ENCODE data around the gene FRA10AC1. TPM values are rescaled to one million over a fixed set of nuclear protein-coding genes. Genes with fewer than 3 reads are reported as not detected.

The FRA10AC1 gene
- total and polyA plus RNA-seq, 2 donors (not counting 1 experiment from before 2014, with no cell fraction given): 5.0 to 29.7 TPM

DNA sequence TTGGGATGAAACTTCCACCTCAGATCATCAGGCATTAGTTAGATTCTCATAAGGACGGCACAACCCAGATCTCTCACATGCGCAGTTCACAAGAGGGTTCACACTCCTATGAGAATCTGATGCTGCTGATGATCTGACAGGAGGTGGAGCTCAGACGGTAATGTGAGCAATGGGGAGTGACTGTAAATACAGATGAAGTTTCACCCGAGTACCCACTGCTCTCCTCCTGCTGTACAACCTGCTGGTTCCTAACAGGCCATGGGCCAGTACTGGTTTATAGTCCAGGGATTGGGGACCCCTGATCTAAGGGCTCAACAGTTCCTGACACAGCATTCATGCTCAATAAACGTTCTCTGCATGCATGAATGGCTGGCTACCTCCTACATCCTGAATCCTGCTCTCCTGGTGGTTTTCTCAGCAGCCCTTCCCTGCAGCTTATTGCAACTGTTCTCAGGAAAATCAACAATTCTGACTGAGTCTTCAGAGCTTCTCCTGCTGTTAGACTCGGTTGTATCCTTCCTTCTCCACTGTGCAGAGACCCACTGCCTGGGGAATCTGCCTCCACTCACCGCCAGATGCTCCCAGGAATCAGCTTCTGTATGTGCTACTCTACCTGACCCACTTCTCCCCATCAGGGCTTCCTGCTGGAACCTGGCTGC is 72.6 kb downstream of the FRA10AC1 start:
- ATAC-seq (ENCODE audit: low read depth) (no peak), DNase-seq (no peak)
- no peaks in the 10 kb centered on the region for H3K9me3 ChIP-seq (ENCODE audit: control extremely low read depth in 1 of 3, control insufficient read depth in 2 of 3, insufficient read depth in 1 of 3, low read length in 2 of 3)
- POLR2A ChIA-PET: no interaction called here
- CTCF ChIA-PET: no interaction called here
- 90% methylated on average over 6 of the region's 7 CpGs for WGBS (ENCODE audit: insufficient coverage)
- no peak overlapping the region for H3K9ac ChIP-seq (ENCODE audit: low read length)
- no peak overlapping the region for H3K4me2 ChIP-seq (replicated peaks; ENCODE audit: low read depth, low read length, poor library complexity, severe bottlenecking)
- Mint-ChIP-seq H3K4me3 (no peak overlapping the region), H3K9me3 (ENCODE audit: insufficient read depth) (no peaks in the 10 kb centered on the region), H3K27ac (no peak overlapping the region), H3K4me1 (no peaks in the 10 kb centered on the region), H3K27me3 (peaks cover 35% of the 10 kb centered on the region)
- no peak for TF ChIP-seq EZH2 (IDR thresholded peaks at IDR 0.05; ENCODE audit: borderline replicate concordance, insufficient read depth, low read depth, low read length, poor library complexity, severe bottlenecking)
- TF ChIP-seq, protein P1, sequence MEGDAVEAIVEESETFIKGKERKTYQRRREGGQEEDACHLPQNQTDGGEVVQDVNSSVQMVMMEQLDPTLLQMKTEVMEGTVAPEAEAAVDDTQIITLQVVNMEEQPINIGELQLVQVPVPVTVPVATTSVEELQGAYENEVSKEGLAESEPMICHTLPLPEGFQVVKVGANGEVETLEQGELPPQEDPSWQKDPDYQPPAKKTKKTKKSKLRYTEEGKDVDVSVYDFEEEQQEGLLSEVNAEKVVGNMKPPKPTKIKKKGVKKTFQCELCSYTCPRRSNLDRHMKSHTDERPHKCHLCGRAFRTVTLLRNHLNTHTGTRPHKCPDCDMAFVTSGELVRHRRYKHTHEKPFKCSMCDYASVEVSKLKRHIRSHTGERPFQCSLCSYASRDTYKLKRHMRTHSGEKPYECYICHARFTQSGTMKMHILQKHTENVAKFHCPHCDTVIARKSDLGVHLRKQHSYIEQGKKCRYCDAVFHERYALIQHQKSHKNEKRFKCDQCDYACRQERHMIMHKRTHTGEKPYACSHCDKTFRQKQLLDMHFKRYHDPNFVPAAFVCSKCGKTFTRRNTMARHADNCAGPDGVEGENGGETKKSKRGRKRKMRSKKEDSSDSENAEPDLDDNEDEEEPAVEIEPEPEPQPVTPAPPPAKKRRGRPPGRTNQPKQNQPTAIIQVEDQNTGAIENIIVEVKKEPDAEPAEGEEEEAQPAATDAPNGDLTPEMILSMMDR (IDR thresholded peaks at IDR 0.05): no peak
- H3K4me3 ChIP-seq (ENCODE audit: control extremely low read depth in 1 of 5, extremely low read depth in 1 of 5, insufficient read depth in 1 of 5, low read depth in 2 of 5, low read length in 4 of 5): no peak overlapping the region
- peaks cover 0 to 3% (median 1%) of the 10 kb centered on the region in 4 experiments for H3K27me3 ChIP-seq (replicated peaks in 1 of 4; ENCODE audit: control extremely low read depth in 1 of 4, control insufficient read depth in 3 of 4, insufficient read depth in 4 of 4, low read length in 3 of 4)
- no peaks in the 10 kb centered on the region for H3K4me1 ChIP-seq (ENCODE audit: control insufficient read depth in 2 of 2, insufficient read depth in 2 of 2, low read length in 2 of 2)
- H3K79me2 ChIP-seq (ENCODE audit: control insufficient read depth, insufficient read depth, low read length): no peaks in the 10 kb centered on the region
- H3K36me3 ChIP-seq (replicated peaks in 1 of 2; ENCODE audit: control extremely low read depth in 1 of 2, control insufficient read depth in 1 of 2, extremely low read depth in 1 of 2, insufficient read depth in 2 of 2, low read length in 1 of 2): no peaks in the 10 kb centered on the region
- intact Hi-C loops (cut with micrococcal nuclease): no loop called here
- no peak overlapping the region for H2AFZ ChIP-seq (ENCODE audit: insufficient read depth, low read depth, low read length, poor library complexity, severe bottlenecking)
- no peak overlapping the region for H3K27ac ChIP-seq (ENCODE audit: low read length in 2 of 2)
- H4K20me1 ChIP-seq (ENCODE audit: control insufficient read depth, insufficient read depth, low read length, poor library complexity, severe bottlenecking): no peaks in the 10 kb centered on the region

DNA sequence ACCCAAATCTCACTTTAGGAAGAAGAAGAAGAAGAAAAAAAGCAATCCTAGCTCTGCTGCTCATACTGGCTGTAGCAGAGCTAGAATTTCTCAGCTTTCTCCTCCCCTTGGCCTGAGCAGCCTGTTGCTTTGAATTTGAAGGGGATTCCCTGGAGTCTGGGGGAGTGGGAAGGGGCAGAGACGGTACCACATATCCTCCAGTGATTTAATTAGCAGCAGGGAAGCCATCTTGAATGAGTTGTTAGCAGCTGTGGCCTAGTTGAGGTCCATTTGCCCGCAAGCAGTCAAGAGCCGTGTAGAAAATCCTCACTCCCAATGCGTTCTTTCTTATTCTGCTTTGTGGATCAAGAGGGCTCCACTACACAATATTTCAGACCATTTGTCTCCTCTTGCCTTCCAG is 73.5 kb downstream of the FRA10AC1 start:
- intact Hi-C loops (cut with micrococcal nuclease): no loop called here
- H3K27me3 ChIP-seq (replicated peaks in 1 of 4; ENCODE audit: control extremely low read depth in 1 of 4, control insufficient read depth in 3 of 4, insufficient read depth in 4 of 4, low read length in 3 of 4): peaks cover 0 to 5% (median 1%) of the 10 kb centered on the region in 4 experiments
- WGBS (ENCODE audit: insufficient coverage): 87% methylated on average over 4 of the region's 4 CpGs
- H3K27ac ChIP-seq (ENCODE audit: low read length in 2 of 2): no peak overlapping the region
- Mint-ChIP-seq H3K27ac (no peak overlapping the region), H3K27me3 (peaks cover 39% of the 10 kb centered on the region), H3K4me1 (no peaks in the 10 kb centered on the region), H3K9me3 (ENCODE audit: insufficient read depth) (no peaks in the 10 kb centered on the region), H3K4me3 (no peak overlapping the region)
- no peak overlapping the region for H3K4me3 ChIP-seq (ENCODE audit: control extremely low read depth in 1 of 5, extremely low read depth in 1 of 5, insufficient read depth in 1 of 5, low read depth in 2 of 5, low read length in 4 of 5)
- DNase-seq (no peak), ATAC-seq (ENCODE audit: low read depth) (no peak)
- H2AFZ ChIP-seq (ENCODE audit: insufficient read depth, low read depth, low read length, poor library complexity, severe bottlenecking): no peak overlapping the region
- H4K20me1 ChIP-seq (ENCODE audit: control insufficient read depth, insufficient read depth, low read length, poor library complexity, severe bottlenecking): no peaks in the 10 kb centered on the region
- H3K4me2 ChIP-seq (replicated peaks; ENCODE audit: low read depth, low read length, poor library complexity, severe bottlenecking): no peak overlapping the region
- H3K36me3 ChIP-seq (replicated peaks in 1 of 2; ENCODE audit: control extremely low read depth in 1 of 2, control insufficient read depth in 1 of 2, extremely low read depth in 1 of 2, insufficient read depth in 2 of 2, low read length in 1 of 2): no peaks in the 10 kb centered on the region
- CTCF ChIA-PET: no interaction called here
- POLR2A ChIA-PET: no interaction called here
- no peak overlapping the region for H3K9ac ChIP-seq (ENCODE audit: low read length)
- no peaks in the 10 kb centered on the region for H3K9me3 ChIP-seq (ENCODE audit: control extremely low read depth in 1 of 3, control insufficient read depth in 2 of 3, insufficient read depth in 1 of 3, low read length in 2 of 3)
- no peaks in the 10 kb centered on the region for H3K79me2 ChIP-seq (ENCODE audit: control insufficient read depth, insufficient read depth, low read length)
- TF ChIP-seq EZH2 (IDR thresholded peaks at IDR 0.05; ENCODE audit: borderline replicate concordance, insufficient read depth, low read depth, low read length, poor library complexity, severe bottlenecking): no peak
- TF ChIP-seq, protein P1 (IDR thresholded peaks at IDR 0.05): no peak
- no peaks in the 10 kb centered on the region for H3K4me1 ChIP-seq (ENCODE audit: control insufficient read depth in 2 of 2, insufficient read depth in 2 of 2, low read length in 2 of 2)
